Activated CD4-positive, alpha-beta T cell treated with anti-CD3 and anti-CD28 coated beads, Interleukin-2, amount 50 U/mL, for 1 hour (primary cell): Measurements from ENCODE around the gene NSUN7.
A peak's percentile ranks its signal among the peaks of the same experiment; 100 is the strongest.

ENCODE experiments used
- DNase-seq: peaks from one replicate; pipeline ENCODE4 v3.0.0-alpha.2; 2020

NSUN7 gene

DNA sequence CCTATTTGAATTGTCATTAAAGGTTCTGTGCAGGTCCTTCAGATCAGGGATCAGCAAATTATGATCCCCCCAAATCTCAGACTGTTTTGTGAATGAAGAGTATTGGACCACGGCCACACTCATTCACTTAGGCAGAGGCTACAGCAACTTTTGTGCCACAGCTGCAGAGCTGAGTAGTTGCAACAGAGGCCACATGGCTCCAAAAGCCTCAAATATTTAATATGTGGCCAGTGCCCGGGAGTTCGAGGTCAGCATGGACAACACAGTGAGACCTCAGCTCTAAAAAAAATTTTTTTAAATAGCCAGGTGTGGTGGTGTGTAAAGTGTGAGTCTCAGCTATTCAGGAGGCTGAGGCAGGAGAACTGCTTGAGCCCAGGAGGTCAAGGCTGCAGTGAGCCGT lies 100.7 kb downstream of the NSUN7 start:
- DNase-seq, result no peak

DNA sequence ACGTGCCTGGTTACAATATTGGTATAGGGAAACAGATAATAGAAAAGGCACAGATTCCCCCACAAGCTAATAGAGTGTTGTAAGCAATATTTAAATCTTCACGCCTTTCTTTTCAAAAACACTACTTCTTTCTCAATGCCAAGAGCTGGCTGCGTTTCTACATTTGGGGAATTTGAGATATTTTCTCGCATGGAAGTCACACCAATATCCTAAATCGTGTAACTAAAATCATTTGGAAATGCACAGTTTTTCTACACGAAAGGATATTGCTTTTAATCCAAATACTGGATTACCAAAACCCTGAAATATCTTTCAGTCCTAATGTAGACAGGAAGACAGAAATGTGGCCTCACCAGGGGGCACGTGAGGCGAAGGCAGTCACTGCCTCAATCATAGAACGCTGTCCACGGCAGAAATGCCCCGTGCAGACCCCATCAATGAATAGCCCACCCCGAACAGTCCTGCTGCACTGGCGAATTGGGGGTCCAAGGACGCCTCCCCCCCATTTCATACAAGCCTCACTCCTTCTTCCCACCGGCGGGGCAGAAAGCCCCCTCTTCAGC lies 106.6 kb downstream of the NSUN7 start:
- DNase-seq, result no peak

DNA sequence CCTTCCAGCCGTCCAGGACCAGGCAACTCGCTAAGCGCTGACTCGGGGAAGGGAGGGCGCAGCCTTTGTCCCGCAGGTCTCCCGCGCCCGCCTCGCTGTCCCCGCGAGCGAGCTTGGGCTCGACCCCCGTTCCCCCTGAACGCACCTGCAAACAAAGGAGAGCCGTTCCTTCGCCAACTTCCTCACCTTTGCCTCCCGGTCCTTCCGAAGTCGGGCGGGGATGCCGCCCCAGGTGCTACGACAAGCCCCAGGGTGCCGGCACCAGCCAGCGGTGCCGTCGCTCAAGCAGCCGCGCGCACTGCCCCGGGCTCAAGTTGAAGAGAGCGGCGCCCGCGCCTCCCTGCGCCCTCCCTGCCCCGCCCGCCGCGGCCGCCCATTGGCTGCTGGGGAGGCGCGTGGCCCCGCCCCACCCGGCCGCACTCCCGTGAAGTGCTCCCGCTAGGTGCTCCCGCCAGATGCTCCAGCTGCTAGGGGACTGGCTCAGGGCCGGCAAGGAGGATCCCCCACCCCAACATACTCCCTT lies 107.1 kb downstream of the NSUN7 start:
- peak; percentile 22 for DNase-seq

DNA sequence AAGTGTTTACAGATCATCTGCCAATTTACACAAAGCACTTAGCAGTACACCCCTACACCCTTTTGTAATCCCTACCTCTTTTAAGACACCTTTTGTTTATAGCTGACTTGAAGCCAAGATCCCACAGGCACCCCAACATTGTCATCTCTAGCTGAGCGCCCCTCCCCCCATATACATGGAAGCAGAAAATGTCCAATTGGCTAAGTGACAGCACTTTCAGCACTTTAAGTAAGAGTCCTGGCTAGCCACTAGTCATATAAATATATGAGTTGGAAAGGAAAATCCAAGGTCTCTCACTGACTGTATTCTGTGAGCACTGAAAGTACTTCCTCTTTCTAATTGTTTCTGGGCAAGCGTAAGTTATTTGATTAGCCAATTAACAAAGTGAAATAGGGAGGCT lies 108.2 kb downstream of the NSUN7 start:
- DNase-seq, result no peak

DNA sequence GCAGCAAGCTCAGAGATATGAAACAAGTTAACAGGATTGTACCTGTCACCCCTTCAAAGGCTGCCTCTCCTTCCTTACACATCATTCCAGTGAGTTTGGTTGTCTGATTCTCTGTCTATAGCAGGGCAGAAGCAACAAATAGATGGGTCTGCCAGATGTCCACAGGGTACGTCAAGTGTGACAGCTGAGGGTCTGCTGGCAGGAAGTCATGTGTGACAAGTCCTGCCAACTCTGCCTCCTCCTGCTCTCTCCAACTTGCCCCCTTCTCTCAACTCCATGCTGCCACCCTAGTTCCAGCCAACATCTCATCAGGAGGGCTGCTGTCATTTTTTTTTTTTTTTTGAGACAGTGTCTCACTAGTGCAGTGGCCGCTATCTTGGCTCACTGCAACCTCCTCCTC lies 109.2 kb downstream of the NSUN7 start:
- no peak for DNase-seq
